MV-4-11 (cell line): ENCODE results near the gene CFAP53.
"Not testable (repeated sequence)": the region's sequence is repeated elsewhere in the genome, so short reads cannot be mapped to it uniquely, and the experiment has no call there.

Experiments
- DNase-seq: peaks from one replicate; lab custom pipeline; 2025; lab: John Stamatoyannopoulos, UW

Gene CFAP53, protein sequence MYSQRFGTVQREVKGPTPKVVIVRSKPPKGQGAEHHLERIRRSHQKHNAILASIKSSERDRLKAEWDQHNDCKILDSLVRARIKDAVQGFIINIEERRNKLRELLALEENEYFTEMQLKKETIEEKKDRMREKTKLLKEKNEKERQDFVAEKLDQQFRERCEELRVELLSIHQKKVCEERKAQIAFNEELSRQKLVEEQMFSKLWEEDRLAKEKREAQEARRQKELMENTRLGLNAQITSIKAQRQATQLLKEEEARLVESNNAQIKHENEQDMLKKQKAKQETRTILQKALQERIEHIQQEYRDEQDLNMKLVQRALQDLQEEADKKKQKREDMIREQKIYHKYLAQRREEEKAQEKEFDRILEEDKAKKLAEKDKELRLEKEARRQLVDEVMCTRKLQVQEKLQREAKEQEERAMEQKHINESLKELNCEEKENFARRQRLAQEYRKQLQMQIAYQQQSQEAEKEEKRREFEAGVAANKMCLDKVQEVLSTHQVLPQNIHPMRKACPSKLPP

GRCh38 chr18:50266248-50266704 is at the start of gene CFAP53:
CFAP53 (minus strand) TSS chr18:50266495; CDS start chr18:50266404, 91 bp downstream.
- DNase-seq, result peak; percentile 90

GRCh38 chr18:50315100-50315871 is 49.0 kb upstream of the CFAP53 start:
- DNase-seq, result no peak

DNA sequence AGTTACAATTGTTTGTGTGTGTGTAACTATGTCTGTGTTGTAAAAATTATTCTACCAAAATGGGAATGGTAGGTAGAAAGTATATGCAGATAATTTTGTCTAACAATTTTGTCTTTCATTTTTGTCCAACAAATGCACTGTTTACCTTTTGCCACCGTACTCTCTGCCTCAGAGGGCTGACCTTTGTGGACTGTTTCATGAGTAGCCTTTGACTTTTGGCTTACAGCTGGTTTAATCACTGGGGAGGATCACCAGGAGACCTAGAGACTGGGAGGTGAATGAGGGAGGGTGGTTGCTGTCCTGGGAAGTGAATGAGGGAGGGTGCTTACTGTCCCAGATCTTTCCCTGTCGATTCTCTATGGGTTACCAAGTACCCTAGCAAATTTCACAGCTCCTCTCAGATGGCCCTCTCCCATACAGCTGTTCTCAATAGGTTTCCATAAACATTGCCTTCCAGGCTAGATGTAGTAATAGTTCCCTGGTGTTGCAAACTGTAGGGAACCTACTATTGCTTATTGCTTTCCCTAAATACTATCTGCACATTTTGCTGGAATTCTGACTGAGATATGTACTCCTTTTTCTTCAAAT is 47.7 kb upstream of the CFAP53 start:
- no peak for DNase-seq

GRCh38 chr18:50313031-50313607 is 46.8 kb upstream of the CFAP53 start:
- DNase-seq, result peak; percentile 66

DNA sequence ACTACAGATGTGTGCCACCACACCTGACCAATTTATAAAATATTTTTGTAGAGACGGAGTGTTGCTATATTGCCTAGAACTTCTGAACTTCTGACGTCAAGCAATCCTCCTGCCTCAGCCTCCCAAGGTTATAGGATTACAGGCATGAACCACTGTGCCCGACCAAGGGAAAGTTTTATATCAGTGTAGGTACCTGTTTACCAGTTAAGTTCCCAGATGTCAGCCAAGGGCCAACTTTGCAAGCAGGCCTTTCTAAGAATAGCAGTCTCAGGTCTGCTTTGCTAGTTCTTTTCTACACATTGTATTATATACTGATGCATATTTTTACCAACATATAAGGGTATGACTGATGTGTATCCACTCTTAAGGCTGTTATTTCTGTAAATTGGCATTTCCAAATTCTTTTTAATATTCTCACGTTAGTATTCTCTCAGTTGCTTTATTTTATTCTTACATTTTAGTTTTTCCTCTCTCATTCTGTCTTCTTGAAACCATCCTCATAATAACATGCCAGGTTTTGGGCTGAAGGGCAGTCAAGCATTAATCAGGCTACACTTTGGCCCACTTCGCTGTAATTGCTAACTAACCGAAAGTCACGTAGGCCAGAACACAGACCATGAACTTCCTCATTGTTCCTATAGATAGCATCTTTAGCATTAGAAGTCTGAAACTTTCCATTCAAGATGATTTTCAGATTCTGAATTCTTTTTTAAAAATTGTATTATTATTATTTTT is 46.2 kb upstream of the CFAP53 start:
- DNase-seq, result peak; percentile 84

DNA sequence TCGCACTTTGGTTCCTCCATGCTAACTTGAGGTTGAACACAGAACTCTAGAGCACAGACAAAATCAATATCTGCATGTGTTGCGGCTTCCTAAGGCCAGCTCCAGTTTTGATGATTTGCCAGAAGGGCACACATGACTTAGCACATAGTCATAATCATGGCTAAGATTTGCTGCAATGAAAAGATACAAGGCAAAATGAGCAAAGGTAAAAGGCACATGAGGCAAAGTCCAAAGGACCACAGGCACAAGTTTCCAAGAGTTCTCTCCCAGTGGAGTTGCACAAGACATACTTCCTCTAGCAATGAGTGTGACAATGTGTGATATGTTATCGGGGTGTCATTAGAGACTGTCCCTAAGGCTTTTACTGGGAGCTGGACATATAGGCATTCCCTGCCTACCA is 45.4 kb upstream of the CFAP53 start:
- peak; percentile 20 for DNase-seq

- DNase-seq, result peak; percentile 69
Observed at GRCh38 chr18:50310080-50310479, 43.8 kb upstream of the CFAP53 start.

DNA sequence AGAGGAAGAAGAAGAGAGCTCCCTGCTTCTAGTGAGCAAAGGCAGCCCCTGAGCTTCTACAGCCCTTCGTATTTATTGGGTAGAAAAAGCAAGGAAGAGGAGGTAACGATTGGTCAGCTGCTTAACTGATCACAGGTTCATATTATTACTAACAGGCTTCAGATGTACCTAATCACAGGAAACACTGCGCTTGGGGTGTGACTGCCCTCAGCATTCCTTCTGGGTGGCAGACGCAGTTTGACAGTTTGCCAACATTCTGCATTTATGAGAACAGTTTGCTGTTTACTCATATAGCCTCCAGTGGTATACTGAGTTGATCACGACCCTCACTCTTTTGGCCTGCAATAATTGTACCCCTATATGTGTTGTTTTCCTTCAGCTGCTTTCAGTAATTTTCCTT is 42.6 kb upstream of the CFAP53 start:
- DNase-seq, result peak; percentile 67

GRCh38 chr18:50307738-50308470 is 41.6 kb upstream of the CFAP53 start:
- peak; percentile 100 for DNase-seq

GRCh38 chr18:50307400-50307737 is 41.1 kb upstream of the CFAP53 start:
- DNase-seq, result no peak

GRCh38 chr18:50306944-50307343 is 40.6 kb upstream of the CFAP53 start:
- peak; percentile 65 for DNase-seq

DNA sequence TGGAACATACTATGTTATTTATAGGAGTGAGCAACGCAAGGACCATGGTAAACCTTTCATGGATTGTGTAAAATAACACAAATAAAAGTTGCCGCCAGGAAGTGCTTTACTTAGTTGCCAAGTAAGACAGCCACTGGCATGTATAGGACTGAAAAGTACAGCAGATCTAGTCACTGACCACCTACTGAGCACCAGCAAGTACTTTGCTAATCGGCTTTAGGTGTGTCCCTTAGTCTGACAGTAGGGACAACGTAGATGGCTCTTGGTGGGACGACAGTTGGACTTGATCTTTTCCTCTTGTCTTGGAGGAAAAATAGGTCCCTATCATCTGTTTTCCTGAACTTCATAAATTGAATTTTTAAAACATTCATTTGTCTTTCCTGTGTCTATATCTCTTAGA is 34.8 kb upstream of the CFAP53 start:
- no peak for DNase-seq

GRCh38 chr18:50299626-50300388 is 33.5 kb upstream of the CFAP53 start:
- DNase-seq, result no peak

DNA sequence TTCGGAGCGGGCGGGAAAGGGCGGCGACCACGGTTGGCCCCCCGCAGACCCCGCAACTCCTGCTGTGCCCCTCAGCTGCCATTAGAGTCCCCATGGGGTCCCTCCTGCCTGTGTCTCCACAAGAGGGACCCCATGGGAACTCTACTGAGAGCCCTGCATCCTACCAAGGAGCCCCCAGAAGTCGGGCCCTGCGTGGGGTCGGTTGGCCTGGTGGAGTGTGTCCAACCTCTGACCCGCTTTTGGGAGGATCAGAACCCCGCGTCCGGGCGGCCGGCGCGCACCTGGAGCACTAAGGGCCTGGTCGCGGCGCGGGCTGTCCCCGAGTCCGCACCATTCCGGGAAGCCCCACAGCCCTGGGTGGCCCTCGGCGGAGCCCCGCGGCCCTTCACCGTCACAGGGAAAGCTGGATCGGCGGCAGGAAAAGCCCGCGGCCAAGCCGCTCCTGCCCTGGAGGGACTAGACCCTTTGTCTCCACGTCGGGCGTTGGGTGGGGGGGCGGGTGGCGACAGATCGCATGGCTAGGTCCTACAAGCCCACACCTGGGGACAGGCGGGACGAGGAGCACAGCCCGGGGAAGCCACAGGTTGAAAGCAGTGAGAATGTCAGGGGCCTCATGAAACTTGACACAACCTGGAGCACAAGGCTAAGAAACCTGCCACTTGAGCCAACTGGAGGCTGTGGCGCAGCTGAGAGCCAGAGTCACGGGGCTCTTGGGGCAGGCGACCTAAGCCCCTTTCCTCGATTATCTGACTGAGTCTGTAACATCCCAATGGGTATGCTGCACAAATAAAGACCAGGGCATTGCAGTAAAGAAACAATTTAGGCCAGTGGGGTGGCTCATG is 32.4 kb upstream of the CFAP53 start:
- no peak for DNase-seq

DNA sequence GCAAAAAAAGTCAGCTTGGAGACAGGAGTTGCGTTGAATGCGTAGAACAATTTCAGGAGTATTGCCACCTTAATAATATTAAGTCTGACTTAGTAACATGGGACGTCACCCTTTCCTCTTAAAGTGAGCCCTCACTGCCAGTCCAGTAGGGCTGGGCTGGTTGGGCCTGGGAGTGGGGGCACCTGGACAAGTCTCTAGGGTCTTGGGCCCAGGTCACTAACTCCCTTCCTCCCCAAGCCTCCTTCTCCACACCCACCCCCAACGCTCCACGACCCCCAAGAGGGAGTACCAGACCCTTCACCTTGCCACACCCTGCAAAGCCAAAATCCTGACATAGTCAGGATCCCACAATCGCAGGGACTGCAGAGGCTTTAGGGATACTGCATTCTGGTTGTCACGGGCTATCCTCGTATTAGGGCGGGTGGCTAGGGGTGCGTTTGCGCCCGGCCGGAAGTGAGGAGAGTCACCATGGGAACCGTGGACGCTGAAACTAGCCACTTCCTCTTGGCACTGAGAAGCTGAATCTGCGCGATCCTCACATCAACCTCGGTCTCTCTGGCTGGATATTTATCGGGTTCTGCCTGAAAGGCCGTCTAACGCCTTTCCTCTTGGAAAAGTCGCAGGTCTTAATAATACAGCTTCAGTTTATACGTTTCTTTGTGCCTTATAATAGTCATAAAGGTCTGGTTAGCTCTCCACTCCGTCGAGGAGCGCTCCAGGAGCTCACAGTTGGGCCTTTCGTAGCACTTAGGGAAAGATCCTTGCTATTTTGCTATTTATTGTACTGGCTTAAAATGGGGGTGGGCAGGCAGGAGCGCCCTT is 31.5 kb upstream of the CFAP53 start:
- peak; percentile 91 for DNase-seq

DNA sequence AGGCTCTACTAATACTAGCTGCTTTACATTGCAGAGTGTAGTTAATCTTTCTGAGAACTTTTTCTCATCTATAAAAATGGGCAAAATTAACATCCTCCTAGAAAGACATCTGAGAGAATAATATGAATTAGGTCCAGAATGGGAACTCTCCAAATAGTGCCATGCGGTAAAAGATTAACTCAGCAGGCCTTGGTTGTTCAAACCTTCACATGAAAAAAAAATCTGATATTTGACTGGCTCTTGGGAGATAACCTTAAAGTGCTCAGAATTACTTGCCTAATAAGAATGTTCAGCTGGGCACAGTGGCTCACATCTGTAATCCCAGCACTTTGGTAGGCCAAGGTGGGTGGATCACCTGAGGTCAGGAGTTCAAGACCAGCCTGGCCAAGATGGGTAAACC is 26.7 kb upstream of the CFAP53 start:
- DNase-seq, result no peak

DNA sequence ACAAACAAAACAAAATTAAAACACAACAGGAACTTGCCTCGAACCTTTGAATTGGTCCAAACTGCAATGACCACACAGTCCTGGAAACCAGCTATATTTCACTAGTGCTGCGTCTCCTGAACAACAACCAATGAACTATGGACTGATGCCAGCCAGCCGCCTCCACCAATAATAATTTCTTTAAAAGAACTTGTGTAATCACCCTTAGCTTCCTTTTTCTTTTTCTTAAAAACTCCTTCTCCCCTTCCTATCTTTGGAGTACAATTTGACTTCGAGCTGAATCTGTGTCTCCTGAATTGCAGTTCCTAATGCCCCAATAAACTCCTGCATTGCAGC is 22.8 kb upstream of the CFAP53 start:
- DNase-seq, result peak; percentile 60

DNA sequence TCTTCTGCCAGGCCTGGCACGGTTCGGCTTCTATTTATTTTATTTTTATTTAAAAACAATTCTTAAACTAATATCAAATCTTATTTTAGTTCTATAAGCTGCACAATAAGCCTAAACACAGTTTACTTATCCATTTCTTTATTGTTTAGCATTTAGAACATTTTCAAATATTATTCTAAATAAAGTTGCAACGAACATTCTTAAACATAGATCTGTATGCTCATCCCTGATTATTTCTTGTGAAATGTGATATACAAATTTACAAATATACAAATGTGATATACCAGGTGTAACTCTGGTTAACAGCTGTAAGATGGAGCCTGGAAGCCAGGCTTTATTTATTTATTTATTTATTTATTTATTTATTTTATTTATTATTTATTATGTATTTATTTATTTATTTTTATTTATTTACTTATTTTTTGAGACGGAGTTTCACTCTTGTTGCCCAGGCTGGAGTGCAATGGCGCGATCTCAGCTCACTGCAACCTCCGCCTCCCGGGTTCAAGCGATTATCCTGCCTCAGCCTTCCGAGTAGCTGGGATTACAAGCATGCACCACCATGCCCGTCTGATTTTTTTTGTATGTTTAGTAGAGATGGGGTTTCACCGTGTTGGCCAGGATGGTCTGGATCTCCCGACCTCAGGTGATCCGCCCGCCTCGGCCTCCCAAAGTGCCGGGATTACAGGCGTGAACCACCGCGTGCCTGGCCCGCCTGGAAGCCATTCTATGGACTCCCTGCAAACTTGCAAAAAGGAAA is 22.2 kb upstream of the CFAP53 start:
- DNase-seq, result not testable (repeated sequence)
